IPS-15b (cell line): ENCODE results near the gene SECISBP2.
A peak's percentile ranks its signal among the peaks of the same experiment; 100 is the strongest.
"Not testable (repeated sequence)": the region's sequence is repeated elsewhere in the genome, so short reads cannot be mapped to it uniquely, and the experiment has no call there.

ENCODE experiments used
- H3K27me3 ChIP-seq: one replicate; pipeline ENCODE4 v1.6.1; 2013; ENCODE audit warnings: low read length; ENCODE audit not compliant: control insufficient read depth, insufficient read depth
- H3K36me3 ChIP-seq: one replicate; pipeline ENCODE4 v1.6.1; 2013; ENCODE audit warnings: low read length; ENCODE audit not compliant: control insufficient read depth, insufficient read depth
- H3K4me1 ChIP-seq: one replicate; pipeline ENCODE4 v1.6.1; 2013; ENCODE audit warnings: mild to moderate bottlenecking, low read length; ENCODE audit not compliant: control insufficient read depth, insufficient read depth
- H3K4me3 ChIP-seq: one replicate; pipeline ENCODE4 v1.5.1; 2013; ENCODE audit warnings: low read depth, low read length
- H3K9ac ChIP-seq: one replicate; pipeline ENCODE4 v1.6.1; 2013; ENCODE audit warnings: low read depth, mild to moderate bottlenecking, low read length
- H3K9me3 ChIP-seq: one replicate; pipeline ENCODE4 v1.6.1; 2013; ENCODE audit warnings: mild to moderate bottlenecking, low read length; ENCODE audit not compliant: control insufficient read depth, insufficient read depth

Gene SECISBP2

GRCh38 chr9:89318123-89319014 is at the start of gene SECISBP2:
Gene SECISBP2, plus strand, starts transcription at chr9:89318500. Its CDS starts 77 bp downstream, at chr9:89318577.
- Histone ChIP-seq H3K27me3 (no peaks in the 10 kb centered on the region), H3K4me1 (peaks cover 4% of the 10 kb centered on the region), H3K9me3 (no peaks in the 10 kb centered on the region), H3K9ac (peak within 1 kb of the TSS; percentile 90), H3K4me3 (peak within 1 kb of the TSS; percentile 71), H3K36me3 (peaks cover 7% of the 10 kb centered on the region)

GRCh38 chr9:89273528-89274279 is 44.6 kb upstream of the SECISBP2 start:
- Histone ChIP-seq H3K36me3 (no peaks in the 10 kb centered on the region), H3K4me3 (no peak overlapping the region), H3K9me3 (peaks cover 11% of the 10 kb centered on the region), H3K9ac (no peak overlapping the region), H3K4me1 (no peaks in the 10 kb centered on the region), H3K27me3 (no peaks in the 10 kb centered on the region)

- no peak overlapping the region for H3K9ac ChIP-seq
- H3K9me3 ChIP-seq, result peaks cover 11% of the 10 kb centered on the region
- no peak overlapping the region for H3K4me3 ChIP-seq
- no peaks in the 10 kb centered on the region for H3K36me3 ChIP-seq
- no peaks in the 10 kb centered on the region for H3K4me1 ChIP-seq
- no peaks in the 10 kb centered on the region for H3K27me3 ChIP-seq
These were observed 43.5 kb upstream of the SECISBP2 start for GRCh38 chr9:89274838-89275237.

GRCh38 chr9:89276040-89276439 is 42.3 kb upstream of the SECISBP2 start:
- H3K9ac ChIP-seq, H3K4me1 ChIP-seq, H3K36me3 ChIP-seq, H3K27me3 ChIP-seq, H3K4me3 ChIP-seq: not testable (repeated sequence)
- peaks cover 11% of the 10 kb centered on the region for H3K9me3 ChIP-seq

GRCh38 chr9:89277043-89277442 is 41.3 kb upstream of the SECISBP2 start:
- no peaks in the 10 kb centered on the region for H3K36me3 ChIP-seq
- no peaks in the 10 kb centered on the region for H3K4me1 ChIP-seq
- H3K4me3 ChIP-seq, result no peak overlapping the region
- H3K9ac ChIP-seq, result no peak overlapping the region
- H3K9me3 ChIP-seq, result peaks cover 11% of the 10 kb centered on the region
- peaks cover 2% of the 10 kb centered on the region for H3K27me3 ChIP-seq

GRCh38 chr9:89277454-89277853 is 40.8 kb upstream of the SECISBP2 start:
- Histone ChIP-seq H3K9ac (no peak overlapping the region), H3K36me3 (no peaks in the 10 kb centered on the region), H3K4me3 (no peak overlapping the region), H3K9me3 (peaks cover 11% of the 10 kb centered on the region), H3K27me3 (peaks cover 2% of the 10 kb centered on the region), H3K4me1 (no peaks in the 10 kb centered on the region)

- H3K27me3 ChIP-seq, result peaks cover 2% of the 10 kb centered on the region
- H3K36me3 ChIP-seq, result no peaks in the 10 kb centered on the region
- H3K4me1 ChIP-seq, result no peaks in the 10 kb centered on the region
- H3K9ac ChIP-seq, result no peak overlapping the region
- H3K4me3 ChIP-seq, result no peak overlapping the region
- peaks cover 11% of the 10 kb centered on the region for H3K9me3 ChIP-seq
These were observed 39.7 kb upstream of the SECISBP2 start for GRCh38 chr9:89278551-89278950.

- Histone ChIP-seq H3K4me3 (no peak overlapping the region), H3K4me1 (no peaks in the 10 kb centered on the region), H3K36me3 (no peaks in the 10 kb centered on the region), H3K9me3 (peaks cover 9% of the 10 kb centered on the region), H3K27me3 (peaks cover 2% of the 10 kb centered on the region), H3K9ac (no peak overlapping the region)
These were observed 39.1 kb upstream of the SECISBP2 start for GRCh38 chr9:89278997-89279739.

- Histone ChIP-seq H3K9me3 (no peaks in the 10 kb centered on the region), H3K4me3 (no peak overlapping the region), H3K36me3 (no peaks in the 10 kb centered on the region), H3K27me3 (peaks cover 2% of the 10 kb centered on the region), H3K9ac (no peak overlapping the region), H3K4me1 (no peaks in the 10 kb centered on the region)
These were observed 37.2 kb upstream of the SECISBP2 start for GRCh38 chr9:89281106-89281505.

GRCh38 chr9:89282248-89282968 is 35.9 kb upstream of the SECISBP2 start:
- peak overlapping the region; percentile 30 for H3K4me3 ChIP-seq

GRCh38 chr9:89284076-89284475 is 34.2 kb upstream of the SECISBP2 start:
- peaks cover 2% of the 10 kb centered on the region for H3K27me3 ChIP-seq
- H3K9me3 ChIP-seq, result no peaks in the 10 kb centered on the region
- no peaks in the 10 kb centered on the region for H3K4me1 ChIP-seq
- H3K36me3 ChIP-seq, result no peaks in the 10 kb centered on the region
- H3K4me3 ChIP-seq, result no peak overlapping the region
- no peak overlapping the region for H3K9ac ChIP-seq

More at GRCh38 chr9:89282248-89282968, 35.9 kb upstream of the SECISBP2 start:
- H3K4me1 ChIP-seq, H3K27me3 ChIP-seq, H3K9ac ChIP-seq, H3K9me3 ChIP-seq, H3K36me3 ChIP-seq: not testable (repeated sequence)
